KOPT-K1 (cell line): ENCODE data around the gene FER.

Source experiments
- H3K27ac ChIP-seq: fragments of 200-600 bp; sonication (generic); 2 replicates; pipeline ENCODE4 v1.5.1; 2016; ENCODE audit warnings: antibody characterized with exemption, mild to moderate bottlenecking, low read depth, low read length; ENCODE audit not compliant: poor library complexity, severe bottlenecking
- H3K36me3 ChIP-seq: fragments of 200-600 bp; sonication (generic); 2 replicates; pipeline ENCODE4 v1.5.1; 2017; ENCODE audit warnings: antibody characterized with exemption, mild to moderate bottlenecking, low read length, moderate library complexity; ENCODE audit not compliant: insufficient read depth
- H3K9me3 ChIP-seq: fragments of 200-600 bp; sonication (generic); 2 replicates; pipeline ENCODE4 v1.5.1; 2017; ENCODE audit warnings: antibody characterized with exemption, low read length, mild to moderate bottlenecking; ENCODE audit not compliant: insufficient read depth, poor library complexity, severe bottlenecking

Gene FER

DNA sequence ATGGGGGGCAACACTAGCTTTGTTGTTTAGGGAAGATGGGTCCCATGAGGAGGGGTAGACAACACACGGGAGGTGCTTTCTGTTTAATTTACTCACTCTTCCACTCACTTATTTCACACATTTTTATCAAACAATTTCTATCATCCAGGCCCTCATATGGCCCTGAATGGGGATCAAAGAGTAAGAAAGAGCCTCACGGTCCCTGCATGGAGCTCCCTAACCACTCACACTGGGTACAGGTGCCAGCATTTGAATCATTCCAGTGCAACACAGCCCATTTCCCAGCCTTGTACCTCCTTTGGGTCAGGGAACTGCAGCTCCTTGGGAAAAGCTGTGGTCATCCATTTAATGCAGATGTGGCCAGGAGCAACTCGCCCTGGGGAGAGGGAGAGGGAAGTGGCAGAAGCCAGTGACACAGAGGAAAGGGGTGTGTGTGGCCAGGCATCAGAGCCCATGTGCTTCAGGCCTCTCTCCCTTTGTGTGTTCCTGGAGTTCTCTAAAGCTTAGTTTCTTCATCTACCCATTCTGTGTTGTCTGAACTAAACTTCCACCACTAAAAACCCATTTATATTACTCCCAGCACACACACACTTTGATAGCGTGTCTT, 476.7 kb downstream of the FER start:
- Histone ChIP-seq H3K36me3 (no peaks in the 10 kb centered on the region), H3K27ac (no peak overlapping the region)

DNA sequence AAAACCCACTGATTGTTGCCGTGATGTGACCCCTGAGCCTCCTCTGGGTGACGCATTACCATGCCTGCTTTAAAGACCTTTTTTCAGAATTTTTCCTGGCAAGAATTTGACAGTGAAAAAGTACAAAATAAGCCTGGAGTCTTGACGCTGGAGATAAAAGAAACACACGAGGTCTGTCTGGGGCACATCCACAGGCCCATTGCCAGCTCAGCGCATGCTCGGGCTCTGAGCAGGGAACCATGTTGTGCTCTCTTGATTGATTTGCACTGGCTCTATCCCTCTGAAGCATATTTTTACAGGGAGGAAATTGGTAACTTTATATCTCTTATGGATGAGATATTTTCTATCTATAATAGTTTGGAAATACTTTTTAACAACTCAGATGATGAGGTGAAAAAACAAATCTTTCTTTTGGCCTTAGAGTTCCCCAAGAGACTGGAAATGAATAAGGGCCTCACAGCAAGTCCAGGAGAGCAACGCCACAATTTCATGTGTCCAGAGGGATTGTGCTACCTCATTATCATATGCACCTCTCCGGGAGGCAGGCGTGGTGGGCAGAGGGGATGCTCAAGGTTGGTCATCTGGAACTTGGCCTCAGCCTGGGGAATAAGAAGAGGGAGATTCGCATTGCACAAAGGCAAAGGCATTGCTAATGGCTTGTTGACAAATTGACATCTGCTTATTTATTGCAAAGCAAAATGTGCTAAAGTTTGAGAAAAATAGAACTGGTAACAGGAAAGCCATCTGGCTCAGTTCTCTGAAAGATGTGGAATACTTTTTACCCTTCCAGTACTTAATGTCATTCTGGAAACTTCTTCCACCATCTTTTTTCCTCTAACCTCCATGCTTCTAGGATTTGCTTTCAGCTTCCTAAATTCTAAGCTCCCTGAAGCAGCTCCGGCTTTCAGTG, 478.3 kb downstream of the FER start:
- Histone ChIP-seq H3K9me3 (no peaks in the 10 kb centered on the region), H3K36me3 (no peaks in the 10 kb centered on the region), H3K27ac (no peak overlapping the region)

More for the DNA sequence above, 476.7 kb downstream of the FER start:
- H3K9me3 ChIP-seq = no peaks in the 10 kb centered on the region

DNA sequence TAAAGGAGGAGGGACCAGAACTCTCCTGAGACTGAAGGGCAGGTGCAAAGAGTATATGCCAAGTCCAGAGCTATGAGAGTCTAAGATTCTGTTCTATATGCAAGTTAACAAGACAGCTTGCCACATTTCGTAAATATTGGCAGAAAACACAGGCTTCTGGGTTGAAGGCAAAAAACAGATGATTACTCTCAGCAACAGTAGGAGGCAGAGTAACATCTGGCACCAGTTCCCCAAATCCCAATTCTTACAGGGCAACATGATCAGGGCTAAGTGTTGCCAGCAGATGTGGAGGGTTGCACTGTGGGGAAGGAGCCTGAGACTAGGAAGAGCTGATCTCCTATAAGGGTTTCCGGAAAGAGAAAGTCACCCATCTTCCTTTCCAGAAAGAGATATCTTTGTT, 482.7 kb downstream of the FER start:
- no peaks in the 10 kb centered on the region for H3K9me3 ChIP-seq
- H3K36me3 ChIP-seq = no peaks in the 10 kb centered on the region
- H3K27ac ChIP-seq = no peak overlapping the region

DNA sequence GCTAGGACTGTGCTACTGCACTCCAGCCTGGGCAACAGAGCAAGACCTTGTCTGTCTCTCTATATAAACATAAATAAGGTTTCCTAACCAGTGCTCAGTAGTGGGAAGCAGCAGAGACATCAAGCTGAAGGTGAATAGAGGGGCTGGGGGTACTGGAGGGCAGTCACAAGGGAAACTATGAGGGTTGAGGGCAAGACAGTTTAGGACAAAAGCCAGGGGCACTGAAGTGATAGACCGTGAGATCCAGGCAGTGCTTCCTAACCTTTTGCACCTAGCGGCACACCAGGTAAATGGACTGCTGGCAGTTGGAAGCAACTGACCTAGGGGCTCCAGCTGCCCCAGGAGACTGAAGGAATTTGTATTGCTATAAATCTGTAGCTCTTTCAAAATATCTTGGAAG, 483.6 kb downstream of the FER start:
- Histone ChIP-seq H3K27ac (no peak overlapping the region), H3K9me3 (no peaks in the 10 kb centered on the region), H3K36me3 (no peaks in the 10 kb centered on the region)

DNA sequence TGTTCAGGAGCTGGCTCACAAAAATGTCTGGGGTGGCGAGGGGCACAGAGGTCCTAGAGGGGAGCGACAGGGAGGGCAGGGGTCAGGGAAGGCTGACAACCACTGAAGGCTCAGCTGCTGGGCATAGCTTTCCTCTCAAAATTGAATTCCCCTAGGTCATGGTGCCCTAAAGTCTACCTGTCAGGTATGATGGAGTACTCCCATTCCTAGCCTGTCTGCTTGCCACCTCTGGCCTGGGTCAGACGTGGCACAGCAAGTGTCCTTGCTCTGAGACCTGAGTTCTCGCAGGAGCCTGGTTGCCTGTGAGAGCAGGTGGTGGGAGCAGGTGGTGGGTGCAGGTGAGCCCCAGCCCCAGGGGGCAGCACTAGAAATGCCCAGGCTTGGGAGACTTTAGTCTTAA, 486.7 kb downstream of the FER start:
- Histone ChIP-seq H3K9me3 (no peaks in the 10 kb centered on the region), H3K36me3 (no peaks in the 10 kb centered on the region), H3K27ac (no peak overlapping the region)

DNA sequence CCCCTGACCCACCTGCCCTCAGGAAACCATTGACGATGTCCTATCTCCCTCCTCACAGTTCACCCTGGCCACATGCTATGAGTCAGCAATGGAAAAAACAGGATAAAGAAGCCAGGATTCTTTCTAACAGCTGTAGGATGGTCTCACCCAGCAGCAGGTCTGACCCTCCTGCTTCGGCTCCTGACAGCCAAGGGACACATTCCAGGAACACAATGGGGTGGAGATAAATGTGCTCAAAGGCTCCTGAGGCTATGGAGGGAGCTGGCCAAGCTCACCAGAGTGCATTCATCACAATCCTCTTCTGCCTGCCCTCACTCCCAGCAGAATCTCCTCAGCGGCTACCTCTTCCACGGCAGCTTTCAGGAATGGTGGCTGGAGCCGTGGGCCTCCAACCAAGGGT, 491.8 kb downstream of the FER start:
- no peaks in the 10 kb centered on the region for H3K36me3 ChIP-seq
- H3K9me3 ChIP-seq = no peaks in the 10 kb centered on the region
- no peak overlapping the region for H3K27ac ChIP-seq

DNA sequence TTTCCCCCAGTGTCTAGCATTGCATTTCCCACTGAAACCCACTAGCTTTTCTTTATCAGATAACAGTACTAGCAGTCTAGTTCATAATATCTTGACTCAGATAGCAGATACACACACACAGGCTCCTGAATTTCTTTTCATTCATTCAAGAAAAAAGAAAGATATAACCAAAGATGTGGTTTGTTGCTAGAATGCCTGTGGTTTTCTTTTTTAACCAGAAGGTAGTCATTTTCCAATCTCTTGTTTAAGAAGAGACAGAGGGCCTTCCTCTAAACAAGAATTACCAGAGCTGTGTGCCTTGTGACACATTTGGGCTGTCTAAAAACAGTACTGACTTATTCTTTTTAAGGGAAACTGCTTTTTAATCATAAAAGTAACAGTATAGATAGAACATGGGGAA, 494.8 kb downstream of the FER start:
- Histone ChIP-seq H3K9me3 (peaks cover 25% of the 10 kb centered on the region), H3K27ac (no peak overlapping the region), H3K36me3 (no peaks in the 10 kb centered on the region)

DNA sequence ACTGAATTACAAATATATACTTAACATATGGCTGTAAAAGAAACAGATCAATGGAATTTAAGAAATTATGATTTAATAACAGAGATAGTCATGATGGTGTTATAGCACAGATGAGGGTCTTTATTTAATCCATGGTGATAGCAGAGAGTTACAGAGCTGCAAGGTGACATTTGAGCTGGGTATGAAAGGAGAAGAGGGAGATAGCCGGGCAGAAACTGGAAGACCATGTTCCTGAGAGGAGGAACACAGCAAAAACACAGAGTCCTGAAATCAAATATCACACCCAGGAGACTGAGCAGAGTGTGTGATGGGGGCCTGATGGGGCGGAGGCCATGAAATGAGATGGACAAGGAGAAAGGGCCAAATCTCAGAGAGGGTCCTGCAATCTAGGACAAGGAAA, 498.7 kb downstream of the FER start:
- no peak overlapping the region for H3K27ac ChIP-seq
- peaks cover 25% of the 10 kb centered on the region for H3K9me3 ChIP-seq
- no peaks in the 10 kb centered on the region for H3K36me3 ChIP-seq
